Endothelial cell of umbilical vein (primary cell): ENCODE results near the gene FNIP2. TPM values are rescaled to one million over a fixed set of nuclear protein-coding genes. Genes with fewer than 3 reads are reported as not detected.

Experiments used
- BruUV-seq: library from RNA; stranded (reverse); fragments of 400-500 nt; replicated peaks from 2 replicates; lab custom pipeline; 2021; lab: Mats Ljungman, UMichigan
- CTCF ChIA-PET: fragments of 300-600, 350-600 bp; sonication (Branson Sonifier 250); formaldehyde crosslinking; loops from one replicate; lab custom pipeline; 2021; ENCODE audit warnings: antibody characterized with exemption, inconsistent platforms; lab: Charles Lee
- POLR2A ChIA-PET: fragments of 300-600, 350-600 bp; sonication (Branson Sonifier 250); formaldehyde crosslinking; loops from one replicate; lab custom pipeline; 2021; ENCODE audit warnings: antibody characterized with exemption, inconsistent platforms; lab: Charles Lee
- DNase-seq: peaks from one replicate; pipeline ENCODE4 v3.0.0-alpha.2; 2011; ENCODE audit warnings: low read depth, low spot score
- FAIRE-seq: peaks from 2 replicates; lab custom pipeline; 2011; peaks lifted over from hg19 to GRCh38; lab: Jason Lieb, UNC
- H2AFZ ChIP-seq: 2 replicates; pipeline ENCODE4 v1.6.0; 2012; ENCODE audit warnings: low read depth, low read length, control low read depth, inconsistent platforms
- H3K27ac ChIP-seq: 2 replicates; pipeline ENCODE4 v1.5.1; 2011; ENCODE audit warnings: low read depth, mild to moderate bottlenecking, control low read depth, low read length, moderate library complexity; ENCODE audit not compliant: insufficient read depth
- H3K27me3 ChIP-seq, 2 experiments: 2 replicates each; pipeline versions ENCODE4 v1.6.0 to v1.6.1; 2011; ENCODE audit warnings: low read length in 2 of 2, mixed read lengths in 1 of 2; ENCODE audit not compliant: control insufficient read depth in 2 of 2, insufficient read depth in 2 of 2
- H3K36me3 ChIP-seq, 2 experiments: 2 replicates in 1 of 2; 3 replicates in 1 of 2; pipeline ENCODE4 v1.5.1; 2011; ENCODE audit warnings: low read length in 2 of 2, mild to moderate bottlenecking in 1 of 2, moderate library complexity in 1 of 2; ENCODE audit not compliant: control insufficient read depth in 2 of 2, insufficient read depth in 2 of 2; ENCODE audit errors: extremely low read depth in 1 of 2
- H3K4me1 ChIP-seq: 3 replicates; pipeline ENCODE4 v1.5.1; 2011; ENCODE audit warnings: mild to moderate bottlenecking, low read length; ENCODE audit not compliant: control insufficient read depth, insufficient read depth; ENCODE audit errors: extremely low read depth
- H3K4me2 ChIP-seq: 2 replicates; pipeline ENCODE4 v1.6.1; 2011; ENCODE audit warnings: low read length, control low read depth, mixed read lengths; ENCODE audit not compliant: insufficient read depth
- H3K4me3 ChIP-seq, 3 experiments: fragments of 200-600 bp in 1 of 3; sonication (generic), shearing (Covaris generic) in 1 of 3; replicated peaks in 1 of 3; 2 replicates each; pipeline ENCODE4 v1.5.1; 2011 to 2016; ENCODE audit warnings: control low read depth in 3 of 3, low read length in 3 of 3, mild to moderate bottlenecking in 2 of 3, inconsistent platforms in 1 of 3, low read depth in 1 of 3, moderate library complexity in 1 of 3; ENCODE audit not compliant: insufficient read depth in 1 of 3
- H3K79me2 ChIP-seq: 2 replicates; pipeline ENCODE4 v1.6.0; 2012; ENCODE audit warnings: low read length, inconsistent platforms; ENCODE audit not compliant: control insufficient read depth, insufficient read depth
- H3K9ac ChIP-seq: replicated peaks from 2 replicates; pipeline ENCODE3; 2011; ENCODE audit warnings: low read length, control low read depth; ENCODE audit not compliant: insufficient read depth; ENCODE audit errors: extremely low read depth
- H3K9me1 ChIP-seq: replicated peaks from 3 replicates; pipeline ENCODE4 v1.6.0; 2011; ENCODE audit warnings: mild to moderate bottlenecking, low read length; ENCODE audit not compliant: control insufficient read depth, insufficient read depth; ENCODE audit errors: extremely low read depth
- H3K9me3 ChIP-seq: replicated peaks from 2 replicates; pipeline ENCODE4 v1.5.1; 2012; ENCODE audit warnings: low read length, inconsistent platforms; ENCODE audit not compliant: control insufficient read depth, insufficient read depth
- H4K20me1 ChIP-seq: replicated peaks from 2 replicates; pipeline ENCODE3; 2011; ENCODE audit warnings: mild to moderate bottlenecking, low read length; ENCODE audit not compliant: control insufficient read depth, insufficient read depth; ENCODE audit errors: extremely low read depth
- EZH2 ChIP-seq: IDR thresholded peaks from 2 replicates; pipeline ENCODE4 v1.6.1; 2012; ENCODE audit warnings: borderline replicate concordance, low read depth, mild to moderate bottlenecking, moderate library complexity, low read length, inconsistent platforms; ENCODE audit not compliant: severe bottlenecking
- FOS ChIP-seq: IDR thresholded peaks from 2 replicates; pipeline ENCODE4 v1.6.1; 2011; ENCODE audit warnings: mild to moderate bottlenecking, low read length, moderate library complexity, borderline replicate concordance; ENCODE audit not compliant: insufficient read depth
- GATA2 ChIP-seq: IDR thresholded peaks from 2 replicates; pipeline ENCODE4 v1.7.0; 2011; ENCODE audit warnings: low read depth, mild to moderate bottlenecking, moderate library complexity, mixed read lengths, low read length; ENCODE audit not compliant: insufficient read length, insufficient read depth
- JUN ChIP-seq: IDR thresholded peaks from 2 replicates; pipeline ENCODE4 v1.6.1; 2011; ENCODE audit warnings: borderline replicate concordance, low read depth; ENCODE audit not compliant: insufficient read length, insufficient read depth
- MYC ChIP-seq: IDR thresholded peaks from one replicate; pipeline ENCODE4 v1.6.1; 2011; ENCODE audit warnings: mild to moderate bottlenecking, low read depth, low read length
- POLR2A ChIP-seq: IDR thresholded peaks from 2 replicates; pipeline ENCODE4 v1.6.1; 2012; ENCODE audit warnings: low read depth, mild to moderate bottlenecking, control low read depth, low read length
- POLR2AphosphoS5 ChIP-seq: IDR thresholded peaks from 2 replicates; pipeline ENCODE4 v1.6.1; 2012; ENCODE audit warnings: low read depth, mild to moderate bottlenecking, control low read depth, low read length, moderate library complexity; ENCODE audit not compliant: insufficient read depth
- dilution Hi-C: fragments of 300-500 bp; cut with MboI; formaldehyde crosslinking; loops from one replicate; pipeline ENCODE4 v1.15.0; 2019; ENCODE audit warnings: low sequenced_read_pairs; ENCODE audit not compliant: extremely low pct_ligation_motif_present
- intact Hi-C: fragments of 100-400 bp; cut with micrococcal nuclease; formaldehyde crosslinking; loops from one replicate; pipeline ENCODE4 v1.10.0; 2022
- polyA plus RNA-seq, 4 experiments: library from polyadenylated mRNA; depleted of rRNA in 3 of 4; stranded (reverse) in 3 of 4; unstranded in 1 of 4; fragments of >200 nt; gene quantifications; 2 replicates each; pipeline versions ENCODE4 v1.2.1 to v1.2.3, GENCODE V29; 2011 to 2012; ENCODE audit warnings: missing spikeins in 1 of 4
- total RNA-seq: library from RNA; stranded (reverse); gene quantifications from 2 replicates; pipeline ENCODE4 v1.2.3, GENCODE V29; 2021
- TF ChIP-seq, protein P1 (sequence below): IDR thresholded peaks from 2 replicates; pipeline ENCODE4 v1.6.1; 2011; ENCODE audit not compliant: insufficient read depth, insufficient read length
- TF ChIP-seq, protein P2 (sequence below), 2 donors: IDR thresholded peaks; 1 replicate in 1 of 2; 2 replicates in 1 of 2; pipeline ENCODE4 v1.5.1; 2011; ENCODE audit warnings: low read length in 2 of 2, mild to moderate bottlenecking in 2 of 2, moderate library complexity in 2 of 2, control low read depth in 1 of 2, inconsistent platforms in 1 of 2, low read depth in 1 of 2; ENCODE audit not compliant: insufficient read depth in 1 of 2; ENCODE audit errors: extremely low read depth in 1 of 2

The FNIP2 gene
- total and polyA plus RNA-seq, 2 donors (not counting 3 experiments of a cell fraction or from before 2014, with no cell fraction given) = 4.5 to 14.4 TPM

DNA sequence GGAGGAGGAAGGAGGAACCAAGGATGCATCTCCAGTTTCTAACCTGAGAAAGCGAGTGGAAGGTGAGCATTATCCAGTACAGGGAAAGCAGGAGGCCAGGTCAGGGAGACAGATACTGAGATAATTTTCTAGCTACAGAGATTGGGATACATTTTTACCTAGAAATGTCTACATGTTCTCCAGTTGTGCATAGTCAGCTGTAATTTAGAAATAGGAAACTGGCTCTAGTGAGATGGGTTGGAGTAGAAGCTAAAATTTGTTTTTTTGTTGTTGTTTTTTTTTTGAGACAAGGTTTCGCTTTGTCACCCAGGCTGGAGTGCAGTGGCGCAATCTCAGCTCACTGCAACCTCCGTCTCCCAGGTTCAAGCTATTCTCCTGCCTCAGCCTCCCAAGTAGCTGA is 71.3 kb downstream of the FNIP2 start:
- H3K9me3 ChIP-seq = no peaks in the 10 kb centered on the region
- BruUV-seq = no TSS peak
- peaks cover 0 to 3% of the 10 kb centered on the region in 2 experiments for H3K36me3 ChIP-seq
- TF ChIP-seq POLR2A (no peak), FOS (no peak), JUN (no peak), MYC (no peak), EZH2 (no peak), GATA2 (no peak), POLR2AphosphoS5 (no peak)
- TF ChIP-seq, protein P1, sequence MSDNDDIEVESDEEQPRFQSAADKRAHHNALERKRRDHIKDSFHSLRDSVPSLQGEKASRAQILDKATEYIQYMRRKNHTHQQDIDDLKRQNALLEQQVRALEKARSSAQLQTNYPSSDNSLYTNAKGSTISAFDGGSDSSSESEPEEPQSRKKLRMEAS = no peak
- TF ChIP-seq, protein P2, sequence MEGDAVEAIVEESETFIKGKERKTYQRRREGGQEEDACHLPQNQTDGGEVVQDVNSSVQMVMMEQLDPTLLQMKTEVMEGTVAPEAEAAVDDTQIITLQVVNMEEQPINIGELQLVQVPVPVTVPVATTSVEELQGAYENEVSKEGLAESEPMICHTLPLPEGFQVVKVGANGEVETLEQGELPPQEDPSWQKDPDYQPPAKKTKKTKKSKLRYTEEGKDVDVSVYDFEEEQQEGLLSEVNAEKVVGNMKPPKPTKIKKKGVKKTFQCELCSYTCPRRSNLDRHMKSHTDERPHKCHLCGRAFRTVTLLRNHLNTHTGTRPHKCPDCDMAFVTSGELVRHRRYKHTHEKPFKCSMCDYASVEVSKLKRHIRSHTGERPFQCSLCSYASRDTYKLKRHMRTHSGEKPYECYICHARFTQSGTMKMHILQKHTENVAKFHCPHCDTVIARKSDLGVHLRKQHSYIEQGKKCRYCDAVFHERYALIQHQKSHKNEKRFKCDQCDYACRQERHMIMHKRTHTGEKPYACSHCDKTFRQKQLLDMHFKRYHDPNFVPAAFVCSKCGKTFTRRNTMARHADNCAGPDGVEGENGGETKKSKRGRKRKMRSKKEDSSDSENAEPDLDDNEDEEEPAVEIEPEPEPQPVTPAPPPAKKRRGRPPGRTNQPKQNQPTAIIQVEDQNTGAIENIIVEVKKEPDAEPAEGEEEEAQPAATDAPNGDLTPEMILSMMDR (IDR thresholded peaks at IDR 0.05; ENCODE audit: extremely low read depth in 1 of 2, insufficient read depth in 1 of 2, low read depth in 1 of 2, low read length in 2 of 2) = no peak
- H3K4me2 ChIP-seq = no peak overlapping the region
- ChIA-PET CTCF (interaction anchor here (1.4 kb wide), 1 partner anchor 17 kb away, joined by 3 read pairs; no protein-coding TSS in a partner anchor), POLR2A (no interaction called here)
- no peak overlapping the region for H3K9ac ChIP-seq
- no peak overlapping the region for H2AFZ ChIP-seq
- H3K27me3 ChIP-seq = no peaks in the 10 kb centered on the region
- H3K9me1 ChIP-seq = no peaks in the 10 kb centered on the region
- H3K79me2 ChIP-seq = no peaks in the 10 kb centered on the region
- H4K20me1 ChIP-seq = no peaks in the 10 kb centered on the region
- dilution Hi-C loops (no loop called here), intact Hi-C loops (no loop called here)
- DNase-seq (no peak), FAIRE-seq (no peak)
- no peaks in the 10 kb centered on the region for H3K4me1 ChIP-seq
- no peak overlapping the region for H3K4me3 ChIP-seq
- H3K27ac ChIP-seq = no peak overlapping the region
